Epithelial cell of esophagus (primary cell): ENCODE measurements around the gene PKN3.

Experiments
- DNase-seq: peaks from one replicate; pipeline ENCODE4 v3.0.0; 2010; ENCODE audit warnings: low read depth
- H3K4me3 ChIP-seq: 2 replicates; pipeline ENCODE4 v1.5.1; 2011; ENCODE audit warnings: mild to moderate bottlenecking, low read length, control low read depth
- CTCF ChIP-seq: IDR thresholded peaks from 2 replicates; pipeline ENCODE4 v1.5.1; 2011; ENCODE audit warnings: low read depth, mild to moderate bottlenecking, low read length, control low read depth, inconsistent platforms; ENCODE audit not compliant: insufficient read depth; ENCODE audit errors: missing control alignments

Gene PKN3

GRCh38 chr9:128713411-128713780, 11.1 kb downstream of the PKN3 start:
- DNase-seq: no peak
- H3K4me3 ChIP-seq: no peak overlapping the region
- TF ChIP-seq CTCF: no peak

GRCh38 chr9:128713941-128714573, 11.8 kb downstream of the PKN3 start:
- DNase-seq: no peak
- no peak for TF ChIP-seq CTCF
- H3K4me3 ChIP-seq: no peak overlapping the region

GRCh38 chr9:128714586-128715435, 12.5 kb downstream of the PKN3 start:
- TF ChIP-seq CTCF: no peak
- no peak overlapping the region for H3K4me3 ChIP-seq
- DNase-seq: no peak

GRCh38 chr9:128715436-128715750, 13.1 kb downstream of the PKN3 start:
- TF ChIP-seq CTCF: no peak
- H3K4me3 ChIP-seq: no peak overlapping the region
- no peak for DNase-seq

GRCh38 chr9:128716581-128717254, 14.4 kb downstream of the PKN3 start:
- no peak for TF ChIP-seq CTCF
- no peak for DNase-seq
- H3K4me3 ChIP-seq: no peak overlapping the region

- no peak overlapping the region for H3K4me3 ChIP-seq
- DNase-seq: no peak
- no peak for TF ChIP-seq CTCF
These were observed 15.7 kb downstream of the PKN3 start for GRCh38 chr9:128718047-128718446.

- no peak for TF ChIP-seq CTCF
- no peak for DNase-seq
- no peak overlapping the region for H3K4me3 ChIP-seq
These were observed 16.2 kb downstream of the PKN3 start for GRCh38 chr9:128718475-128718874.
